ENCODE results near the gene CHRNB1. TPM values are rescaled to one million over a fixed set of nuclear protein-coding genes. Genes with fewer than 3 reads are reported as not detected.

CHRNB1 gene
- polyA plus RNA-seq, 1 donor (not counting 4 experiments of a cell fraction or from before 2014, with no cell fraction given) = 22.0 TPM

- Histone ChIP-seq H3K27me3 (ENCODE audit: control insufficient read depth, extremely low read depth, insufficient read depth, low read length) (no peaks in the 10 kb centered on the region), H3K79me2 (ENCODE audit: control insufficient read depth, insufficient read depth, low read length) (peaks cover 5% of the 10 kb centered on the region), H3K4me1 (ENCODE audit: control insufficient read depth, extremely low read depth, insufficient read depth, low read length) (peaks cover 15% of the 10 kb centered on the region), H3K9me1 (ENCODE audit: control insufficient read depth, extremely low read depth, insufficient read depth, low read length) (no peaks in the 10 kb centered on the region), H3K9ac (ENCODE audit: control insufficient read depth, extremely low read depth, insufficient read depth, low read length) (no peak within 1 kb of the TSS), H4K20me1 (ENCODE audit: control insufficient read depth, extremely low read depth, insufficient read depth, low read length) (no peaks in the 10 kb centered on the region), H3K4me3 (ENCODE audit: control insufficient read depth in 2 of 3, extremely low read depth in 1 of 3, insufficient read depth in 2 of 3, low read depth in 1 of 3, low read length in 3 of 3) (no peak within 1 kb of the TSS), H3K4me2 (ENCODE audit: control insufficient read depth, extremely low read depth, insufficient read depth, low read depth, low read length) (no peak within 1 kb of the TSS), H3K36me3 (ENCODE audit: control insufficient read depth in 2 of 2, extremely low read depth in 1 of 2, insufficient read depth in 2 of 2, low read length in 2 of 2) (peaks cover 0 to 4% of the 10 kb centered on the region in 2 experiments), H3K9me3 (ENCODE audit: control insufficient read depth, low read depth, low read length) (no peaks in the 10 kb centered on the region), H2AFZ (ENCODE audit: control insufficient read depth, low read length) (no peak within 1 kb of the TSS), H3K27ac (ENCODE audit: control insufficient read depth, insufficient read depth, low read length) (no peak within 1 kb of the TSS)
- TF ChIP-seq CTCF (optimal IDR thresholded peaks at IDR 0.05 in 1 of 3, IDR thresholded peaks at IDR 0.05 in 1 of 3, conservative IDR thresholded peaks at IDR 0.05 in 1 of 3; ENCODE audit: extremely low read depth in 1 of 3, insufficient read depth in 2 of 3, low read length in 3 of 3) (no peak), EZH2 (IDR thresholded peaks at IDR 0.05; ENCODE audit: low read length) (no peak)
- dilution Hi-C loops (cut with MboI; ENCODE audit: extremely low pct_ligation_motif_present, low sequenced_read_pairs) = no loop called here
- FAIRE-seq = no peak
- no peak for DNase-seq (ENCODE audit: low read depth, low spot score)
Observed at GRCh38 chr17:7407485-7408251, 37.2 kb upstream of the CHRNB1 start, which contains the start of gene NLGN2. TSS of gene NLGN2 (plus strand) at chr17:7407845. CDS start at chr17:7408256, 411 bp downstream.

- dilution Hi-C loops (cut with MboI; ENCODE audit: extremely low pct_ligation_motif_present, low sequenced_read_pairs) = no loop called here
- Histone ChIP-seq H3K9me3 (ENCODE audit: control insufficient read depth, low read depth, low read length) (no peaks in the 10 kb centered on the region), H3K36me3 (ENCODE audit: control insufficient read depth in 2 of 2, extremely low read depth in 1 of 2, insufficient read depth in 2 of 2, low read length in 2 of 2) (peaks cover 0 to 4% of the 10 kb centered on the region in 2 experiments), H3K27me3 (ENCODE audit: control insufficient read depth, extremely low read depth, insufficient read depth, low read length) (no peaks in the 10 kb centered on the region), H4K20me1 (ENCODE audit: control insufficient read depth, extremely low read depth, insufficient read depth, low read length) (no peaks in the 10 kb centered on the region), H3K4me2 (ENCODE audit: control insufficient read depth, extremely low read depth, insufficient read depth, low read depth, low read length) (no peak overlapping the region), H3K4me1 (ENCODE audit: control insufficient read depth, extremely low read depth, insufficient read depth, low read length) (peaks cover 12% of the 10 kb centered on the region), H3K9ac (ENCODE audit: control insufficient read depth, extremely low read depth, insufficient read depth, low read length) (no peak overlapping the region), H3K9me1 (ENCODE audit: control insufficient read depth, extremely low read depth, insufficient read depth, low read length) (no peaks in the 10 kb centered on the region), H3K4me3 (ENCODE audit: control insufficient read depth in 2 of 3, extremely low read depth in 1 of 3, insufficient read depth in 2 of 3, low read depth in 1 of 3, low read length in 3 of 3) (no peak overlapping the region), H3K27ac (ENCODE audit: control insufficient read depth, insufficient read depth, low read length) (no peak overlapping the region), H2AFZ (ENCODE audit: control insufficient read depth, low read length) (no peak overlapping the region), H3K79me2 (ENCODE audit: control insufficient read depth, insufficient read depth, low read length) (peaks cover under 1% of the 10 kb centered on the region)
- FAIRE-seq = no peak
- no peak for DNase-seq (ENCODE audit: low read depth, low spot score)
- TF ChIP-seq EZH2 (IDR thresholded peaks at IDR 0.05; ENCODE audit: low read length) = no peak
- no peak for TF ChIP-seq CTCF (optimal IDR thresholded peaks at IDR 0.05 in 1 of 3, IDR thresholded peaks at IDR 0.05 in 1 of 3, conservative IDR thresholded peaks at IDR 0.05 in 1 of 3; ENCODE audit: extremely low read depth in 1 of 3, insufficient read depth in 2 of 3, low read length in 3 of 3)
Observed at GRCh38 chr17:7408252-7408727, 36.6 kb upstream of the CHRNB1 start.
